Parathyroid adenoma (tissue), 2 donors: ENCODE results near the gene P2RX6.

Experiments
- H2AFZ ChIP-seq: fragments of 300-600 bp; sonication (generic); one replicate; pipeline ENCODE4 v1.7.0; 2017; ENCODE audit warnings: antibody characterized with exemption, mild to moderate bottlenecking
- H3K27ac ChIP-seq: fragments of 300-600 bp; sonication (generic); one replicate; pipeline ENCODE4 v1.7.0; 2017
- H3K27me3 ChIP-seq: fragments of 300-600 bp; sonication (generic); one replicate; pipeline ENCODE4 v1.7.0; 2017; ENCODE audit warnings: low read length; ENCODE audit not compliant: control insufficient read depth, insufficient read depth
- H3K36me3 ChIP-seq: fragments of 300-600 bp; sonication (generic); one replicate; pipeline ENCODE4 v1.7.0; 2017; ENCODE audit warnings: low read length; ENCODE audit not compliant: control insufficient read depth, insufficient read depth
- H3K4me1 ChIP-seq: fragments of 300-600 bp; sonication (generic); one replicate; pipeline ENCODE4 v1.7.0; 2017; ENCODE audit warnings: control low read depth
- H3K4me2 ChIP-seq: fragments of 300-600 bp; sonication (generic); one replicate; pipeline ENCODE4 v1.7.0; 2017; ENCODE audit warnings: low read length
- H3K4me3 ChIP-seq: fragments of 300-600 bp; sonication (generic); one replicate; pipeline ENCODE4 v1.7.0; 2017; ENCODE audit warnings: low read depth, low read length
- H3K79me2 ChIP-seq: fragments of 300-600 bp; sonication (generic); one replicate; pipeline ENCODE4 v1.7.0; 2017; ENCODE audit warnings: control low read depth
- H3K9ac ChIP-seq: fragments of 300-600 bp; sonication (generic); one replicate; pipeline ENCODE4 v1.7.0; 2017; ENCODE audit warnings: mild to moderate bottlenecking
- H3K9me3 ChIP-seq: fragments of 300-600 bp; sonication (generic); one replicate; pipeline ENCODE4 v1.7.0; 2017; ENCODE audit warnings: low read length; ENCODE audit not compliant: control insufficient read depth
- CTCF ChIP-seq: fragments of 300-600 bp; sonication (generic); IDR thresholded peaks from one replicate; pipeline ENCODE4 v1.7.0; 2017; ENCODE audit warnings: antibody characterized with exemption, mild to moderate bottlenecking
- donor health status: primary hyperparathyroidism.

The P2RX6 gene

GRCh38 chr22:20992056-20992442, 22.9 kb upstream of the P2RX6 start:
- Histone ChIP-seq H3K36me3 (no peaks in the 10 kb centered on the region), H3K27me3 (no peaks in the 10 kb centered on the region), H3K9ac (no peak overlapping the region), H3K27ac (no peak overlapping the region), H3K4me3 (no peak overlapping the region), H3K79me2 (no peaks in the 10 kb centered on the region), H2AFZ (no peak overlapping the region), H3K4me2 (no peak overlapping the region), H3K9me3 (no peaks in the 10 kb centered on the region), H3K4me1 (no peaks in the 10 kb centered on the region)
- no peak for TF ChIP-seq CTCF

GRCh38 chr22:20992456-20993303, 22.3 kb upstream of the P2RX6 start:
- H3K4me2 ChIP-seq = no peak overlapping the region
- H3K36me3 ChIP-seq = no peaks in the 10 kb centered on the region
- no peaks in the 10 kb centered on the region for H3K4me1 ChIP-seq
- H3K79me2 ChIP-seq = no peaks in the 10 kb centered on the region
- no peak overlapping the region for H3K9ac ChIP-seq
- H3K4me3 ChIP-seq = no peak overlapping the region
- no peaks in the 10 kb centered on the region for H3K27me3 ChIP-seq
- no peak overlapping the region for H3K27ac ChIP-seq
- H2AFZ ChIP-seq = no peak overlapping the region
- TF ChIP-seq CTCF = no peak
- no peaks in the 10 kb centered on the region for H3K9me3 ChIP-seq

- Histone ChIP-seq H3K27me3 (no peaks in the 10 kb centered on the region), H3K36me3 (no peaks in the 10 kb centered on the region), H3K9ac (no peak overlapping the region), H3K79me2 (no peaks in the 10 kb centered on the region), H3K27ac (no peak overlapping the region), H3K4me2 (no peak overlapping the region), H3K4me1 (no peaks in the 10 kb centered on the region), H2AFZ (no peak overlapping the region), H3K4me3 (no peak overlapping the region), H3K9me3 (no peaks in the 10 kb centered on the region)
- no peak for TF ChIP-seq CTCF
Measured at GRCh38 chr22:20993304-20994127, 21.4 kb upstream of the P2RX6 start.

- no peak for TF ChIP-seq CTCF
- Histone ChIP-seq H3K27ac (no peak overlapping the region), H3K9ac (no peak overlapping the region), H3K4me2 (no peak overlapping the region), H3K79me2 (no peaks in the 10 kb centered on the region), H3K4me3 (no peak overlapping the region), H3K36me3 (no peaks in the 10 kb centered on the region), H3K9me3 (no peaks in the 10 kb centered on the region), H2AFZ (no peak overlapping the region), H3K27me3 (no peaks in the 10 kb centered on the region), H3K4me1 (no peaks in the 10 kb centered on the region)
Measured at GRCh38 chr22:20994128-20994901, 20.6 kb upstream of the P2RX6 start.
